C4-2B (cell line): ENCODE results near the gene HGFAC.

Experiments
- ZFX ChIP-seq: fragments of 450-650 bp; IDR thresholded peaks from 2 replicates; pipeline ENCODE4 v1.6.1; 2017
- TF ChIP-seq, protein P1 (sequence below): fragments of 450-650 bp; conservative IDR thresholded peaks from 2 replicates; pipeline ENCODE4 v1.5.1; 2017; ENCODE audit warnings: mild to moderate bottlenecking

DNA sequence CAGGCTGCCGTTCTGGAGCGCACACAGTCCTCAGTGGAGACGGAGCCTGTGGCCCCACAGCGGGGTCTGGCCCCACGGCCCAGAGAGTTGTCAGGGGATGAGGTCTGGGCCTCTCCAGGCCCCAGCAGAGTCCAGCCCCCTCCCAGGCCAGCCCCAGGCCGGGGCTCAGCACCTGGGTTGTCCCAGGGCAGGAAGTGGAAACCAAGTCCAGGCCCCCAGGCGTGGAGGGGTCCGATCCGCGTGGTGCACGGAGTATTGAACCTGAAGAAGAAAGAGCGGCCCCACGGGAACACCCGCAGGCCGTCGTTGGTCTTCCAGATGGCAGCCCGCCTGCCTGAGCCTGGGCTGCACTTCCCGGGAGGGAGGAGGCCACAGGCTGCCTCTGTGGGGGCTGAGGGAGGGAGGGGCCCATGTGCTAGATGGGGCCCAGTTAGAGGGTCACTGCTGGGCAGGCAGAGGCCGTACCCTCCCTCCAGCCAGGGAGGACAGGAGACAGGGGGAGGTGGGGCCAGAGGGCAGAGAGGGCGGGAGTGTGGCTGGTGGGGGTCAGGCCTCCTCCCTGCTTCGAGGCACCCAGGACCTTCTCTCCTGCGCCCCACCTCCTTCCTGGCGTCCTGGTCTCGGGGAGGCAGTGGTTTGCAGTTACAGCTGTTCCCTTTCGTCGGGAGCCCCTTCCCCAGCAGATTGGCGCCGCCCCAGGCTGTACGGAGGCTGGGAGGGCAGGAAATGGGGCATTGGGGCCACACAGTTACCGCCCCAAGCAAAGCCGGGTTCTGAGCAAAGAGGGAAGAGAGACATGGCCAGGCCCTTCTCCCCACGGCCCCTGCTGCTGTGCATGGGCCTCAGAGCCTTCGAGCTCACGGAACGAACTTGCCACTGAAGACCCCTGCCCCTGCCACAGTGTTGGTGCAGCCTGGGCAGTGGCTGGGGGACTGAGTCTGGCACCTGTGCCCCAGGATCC lies 8.1 kb downstream of the HGFAC start:
- TF ChIP-seq, protein P1, sequence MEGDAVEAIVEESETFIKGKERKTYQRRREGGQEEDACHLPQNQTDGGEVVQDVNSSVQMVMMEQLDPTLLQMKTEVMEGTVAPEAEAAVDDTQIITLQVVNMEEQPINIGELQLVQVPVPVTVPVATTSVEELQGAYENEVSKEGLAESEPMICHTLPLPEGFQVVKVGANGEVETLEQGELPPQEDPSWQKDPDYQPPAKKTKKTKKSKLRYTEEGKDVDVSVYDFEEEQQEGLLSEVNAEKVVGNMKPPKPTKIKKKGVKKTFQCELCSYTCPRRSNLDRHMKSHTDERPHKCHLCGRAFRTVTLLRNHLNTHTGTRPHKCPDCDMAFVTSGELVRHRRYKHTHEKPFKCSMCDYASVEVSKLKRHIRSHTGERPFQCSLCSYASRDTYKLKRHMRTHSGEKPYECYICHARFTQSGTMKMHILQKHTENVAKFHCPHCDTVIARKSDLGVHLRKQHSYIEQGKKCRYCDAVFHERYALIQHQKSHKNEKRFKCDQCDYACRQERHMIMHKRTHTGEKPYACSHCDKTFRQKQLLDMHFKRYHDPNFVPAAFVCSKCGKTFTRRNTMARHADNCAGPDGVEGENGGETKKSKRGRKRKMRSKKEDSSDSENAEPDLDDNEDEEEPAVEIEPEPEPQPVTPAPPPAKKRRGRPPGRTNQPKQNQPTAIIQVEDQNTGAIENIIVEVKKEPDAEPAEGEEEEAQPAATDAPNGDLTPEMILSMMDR: no peak
- TF ChIP-seq ZFX: no peak
